Epithelial cell of proximal tubule (primary cell): ENCODE results near the gene BBOX1. TPM values are rescaled to one million over a fixed set of nuclear protein-coding genes. Genes with fewer than 3 reads are reported as not detected.
"Not testable (repeated sequence)": the region's sequence is repeated elsewhere in the genome, so short reads cannot be mapped to it uniquely, and the experiment has no call there.

Experiments used
- DNase-seq: peaks from one replicate; pipeline ENCODE4 v3.0.0-alpha.2; 2011; ENCODE audit warnings: low read depth
- H3K4me3 ChIP-seq: 2 replicates; pipeline ENCODE4 v1.5.1; 2011; ENCODE audit warnings: low read depth, mild to moderate bottlenecking, low read length
- total RNA-seq: library from RNA; depleted of rRNA; stranded (reverse); fragments of >200 nt; gene quantifications from 2 replicates; pipeline ENCODE4 v1.2.3, GENCODE V29; 2015
- TF ChIP-seq, protein P1 (sequence below): conservative IDR thresholded peaks from 2 replicates; pipeline ENCODE4 v1.5.1; 2012; ENCODE audit warnings: low read depth, mild to moderate bottlenecking, low read length

The BBOX1 gene
- total RNA-seq, 1 donor from 2014 or later = not detected

DNA sequence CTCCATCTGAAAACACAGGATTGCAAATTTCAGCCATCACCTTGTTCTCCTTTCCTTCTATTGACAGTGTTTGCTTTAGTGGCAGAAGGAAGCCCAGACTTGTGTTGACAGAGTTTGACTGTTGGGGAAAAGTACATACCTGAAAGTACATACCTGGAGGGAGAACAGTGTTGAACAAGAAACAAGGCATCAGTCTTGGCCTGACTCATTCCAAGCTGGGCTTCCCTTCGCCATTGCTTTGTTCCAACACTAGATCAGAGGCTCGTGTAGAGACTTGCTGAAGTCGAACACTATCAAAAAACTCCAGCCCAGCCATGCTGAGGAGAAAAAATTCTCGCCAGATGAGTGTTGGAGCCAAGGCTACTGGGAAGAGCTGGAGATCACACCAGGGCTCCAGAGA is 133.4 kb downstream of the BBOX1 start:
- TF ChIP-seq, protein P1, sequence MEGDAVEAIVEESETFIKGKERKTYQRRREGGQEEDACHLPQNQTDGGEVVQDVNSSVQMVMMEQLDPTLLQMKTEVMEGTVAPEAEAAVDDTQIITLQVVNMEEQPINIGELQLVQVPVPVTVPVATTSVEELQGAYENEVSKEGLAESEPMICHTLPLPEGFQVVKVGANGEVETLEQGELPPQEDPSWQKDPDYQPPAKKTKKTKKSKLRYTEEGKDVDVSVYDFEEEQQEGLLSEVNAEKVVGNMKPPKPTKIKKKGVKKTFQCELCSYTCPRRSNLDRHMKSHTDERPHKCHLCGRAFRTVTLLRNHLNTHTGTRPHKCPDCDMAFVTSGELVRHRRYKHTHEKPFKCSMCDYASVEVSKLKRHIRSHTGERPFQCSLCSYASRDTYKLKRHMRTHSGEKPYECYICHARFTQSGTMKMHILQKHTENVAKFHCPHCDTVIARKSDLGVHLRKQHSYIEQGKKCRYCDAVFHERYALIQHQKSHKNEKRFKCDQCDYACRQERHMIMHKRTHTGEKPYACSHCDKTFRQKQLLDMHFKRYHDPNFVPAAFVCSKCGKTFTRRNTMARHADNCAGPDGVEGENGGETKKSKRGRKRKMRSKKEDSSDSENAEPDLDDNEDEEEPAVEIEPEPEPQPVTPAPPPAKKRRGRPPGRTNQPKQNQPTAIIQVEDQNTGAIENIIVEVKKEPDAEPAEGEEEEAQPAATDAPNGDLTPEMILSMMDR = no peak
- DNase-seq = no peak
- no peak overlapping the region for H3K4me3 ChIP-seq

DNA sequence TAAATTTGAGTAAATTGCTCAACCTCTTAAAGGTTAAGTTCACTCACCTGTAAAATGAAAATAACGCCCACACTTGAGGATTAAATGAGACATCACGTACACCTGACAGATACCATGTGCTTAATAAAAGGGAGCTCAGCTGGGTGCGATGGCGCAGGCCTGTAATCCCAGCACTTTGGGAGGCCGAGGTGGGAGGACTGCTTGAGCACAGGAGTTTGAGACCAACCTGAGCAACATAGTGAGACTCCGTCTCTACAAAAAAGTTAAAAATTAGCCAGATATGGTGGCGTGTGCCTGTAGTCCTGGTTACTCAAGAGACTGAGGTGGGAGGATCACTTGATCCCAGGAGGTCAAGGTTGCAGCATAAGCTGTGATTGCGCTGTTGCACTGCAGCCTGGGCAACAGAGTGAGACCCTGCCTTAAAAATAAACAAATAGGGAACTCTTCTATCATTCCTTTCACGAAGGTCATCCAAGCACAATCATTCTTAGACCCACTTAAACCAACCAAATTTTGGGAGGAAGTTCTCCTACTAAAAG is 134.1 kb downstream of the BBOX1 start:
- no peak for DNase-seq
- no peak overlapping the region for H3K4me3 ChIP-seq
- TF ChIP-seq, protein P1 = no peak

DNA sequence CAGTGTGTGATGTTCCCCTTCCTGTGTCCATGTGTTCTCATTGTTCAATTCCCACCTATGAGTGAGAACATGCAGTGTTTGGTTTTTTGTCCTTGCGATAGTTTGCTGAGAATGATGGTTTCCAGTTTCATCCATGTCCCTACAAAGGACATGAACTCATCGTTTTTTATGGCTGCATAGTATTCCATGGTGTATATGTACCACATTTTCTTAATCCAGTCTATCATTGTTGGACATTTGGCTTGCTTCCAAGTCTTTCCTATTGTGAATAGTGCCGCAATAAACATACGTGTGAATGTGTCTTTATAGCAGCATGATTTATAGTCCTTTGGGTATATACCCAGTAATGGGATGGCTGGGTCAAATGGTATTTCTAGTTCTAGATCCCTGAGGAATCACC is 134.9 kb downstream of the BBOX1 start:
- not testable (repeated sequence) for H3K4me3 ChIP-seq, DNase-seq

Other genes with a start within 250 kb of the BBOX1 start
- gene FIBIN, start 46.7 kb upstream of the BBOX1 start, total RNA-seq = not detected in 2 replicates